Activated CD4-positive, alpha-beta T cell treated with anti-CD3 and anti-CD28 coated beads, Interleukin-2, amount 50 U/mL, for 48 hours (primary cell): ENCODE results near the gene DSG1.
"Not testable (repeated sequence)": the region's sequence is repeated elsewhere in the genome, so short reads cannot be mapped to it uniquely, and the experiment has no call there.

Source experiments
- DNase-seq, 2 experiments: peaks; one replicate each; pipeline ENCODE4 v3.0.0-alpha.2; 2020

DSG1 gene

DNA sequence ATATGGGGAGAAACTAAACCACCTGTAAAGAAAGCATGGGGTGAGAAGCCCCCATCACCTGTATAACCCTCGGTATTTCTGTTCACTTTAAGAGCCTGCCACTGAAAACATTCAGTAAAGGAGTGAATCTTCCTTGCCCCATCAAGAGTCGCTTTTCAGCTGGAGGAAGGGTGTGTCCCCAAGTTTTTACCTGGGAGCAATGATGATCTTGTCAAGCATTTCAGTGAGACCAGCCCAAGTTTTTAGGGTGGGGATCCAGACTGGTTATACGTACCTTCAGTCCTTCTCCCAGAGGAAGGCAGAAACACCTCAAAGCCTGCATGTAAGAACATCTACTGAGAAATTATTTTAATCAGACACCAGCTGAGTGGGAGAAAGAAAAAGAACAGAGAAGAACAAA is at the start of gene DSG1:
DSG1 (plus strand) TSS at position 301 of the 400 bp plus-strand sequence. CDS start 141 bp downstream, outside the sequence.
- DNase-seq: no peak

- DNase-seq: no peak
Observed at GRCh38 chr18:31268985-31269406, 49.0 kb upstream of the DSG1 start.

DNA sequence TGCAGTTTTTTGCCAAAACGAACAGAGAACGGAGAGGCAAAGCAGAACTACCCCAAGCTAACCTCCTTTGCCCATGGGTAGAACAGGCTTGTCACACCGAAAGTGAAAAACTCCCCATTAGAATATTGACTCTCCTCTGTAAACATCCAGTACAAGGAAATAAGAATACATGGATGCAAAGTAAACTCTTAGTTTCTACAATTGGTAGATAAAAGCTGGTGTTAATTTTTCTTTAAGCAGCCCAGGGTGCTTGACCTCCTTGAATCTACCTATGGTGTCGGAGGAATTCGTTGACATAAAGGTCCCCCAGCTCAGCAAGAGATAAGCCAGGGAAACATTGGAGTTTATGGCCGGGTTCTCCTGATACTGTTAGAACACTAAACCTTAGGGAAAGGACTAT is 48.4 kb upstream of the DSG1 start:
- DNase-seq: no peak

DNA sequence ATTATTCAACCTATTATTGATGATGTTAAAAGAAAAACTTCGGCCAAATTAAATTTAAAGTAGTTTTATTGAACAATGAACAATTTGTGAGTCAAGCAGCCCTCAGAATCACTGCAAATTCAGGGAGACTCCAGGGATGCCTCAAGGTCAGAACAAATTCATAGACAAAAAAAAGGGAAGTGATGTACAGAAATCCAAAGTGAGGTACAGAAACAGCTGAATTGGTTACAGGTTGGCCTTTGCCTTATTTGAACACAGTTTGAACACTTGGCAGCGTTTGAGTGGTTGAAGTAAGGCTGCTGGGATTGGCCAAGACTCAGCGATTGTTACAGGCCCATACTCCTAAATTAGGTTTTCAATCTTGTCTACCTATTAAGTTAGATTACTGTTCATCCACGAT is 47.4 kb upstream of the DSG1 start:
- DNase-seq: no peak

DNA sequence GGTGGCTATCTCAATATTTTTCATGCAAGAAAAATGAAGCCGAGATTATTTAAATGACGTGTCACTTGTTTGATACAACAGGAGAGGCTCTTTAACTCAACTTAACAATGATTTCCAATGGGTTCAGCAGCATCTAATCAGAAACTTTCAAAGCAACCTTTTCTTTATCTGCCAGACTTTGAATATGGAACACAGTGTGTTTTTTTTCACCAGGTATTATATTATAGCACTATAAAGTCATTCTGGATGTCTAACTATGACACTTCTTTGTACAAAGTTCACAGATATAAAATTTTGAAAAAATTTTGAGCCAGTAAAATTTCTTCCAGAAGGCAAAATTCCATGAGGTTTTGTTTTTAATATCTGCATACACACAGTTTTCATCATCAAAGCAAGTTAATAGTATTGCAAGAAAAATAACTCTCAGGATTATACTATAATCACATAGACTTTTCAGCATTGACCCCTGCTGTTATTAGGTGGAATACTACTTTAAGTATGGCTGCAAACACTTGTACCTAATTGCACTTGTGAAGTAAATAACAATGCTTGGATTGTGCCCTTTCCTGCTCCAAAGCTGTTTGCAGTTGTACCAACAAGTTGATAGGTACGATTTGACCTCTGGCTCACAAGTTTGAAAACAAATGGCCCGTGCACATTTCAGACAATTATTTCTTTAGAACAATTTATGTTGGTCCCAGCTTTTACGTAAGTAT is 44.0 kb upstream of the DSG1 start:
- DNase-seq: no peak

GRCh38 chr18:31274931-31275330 is 43.0 kb upstream of the DSG1 start:
- no peak for DNase-seq

DNA sequence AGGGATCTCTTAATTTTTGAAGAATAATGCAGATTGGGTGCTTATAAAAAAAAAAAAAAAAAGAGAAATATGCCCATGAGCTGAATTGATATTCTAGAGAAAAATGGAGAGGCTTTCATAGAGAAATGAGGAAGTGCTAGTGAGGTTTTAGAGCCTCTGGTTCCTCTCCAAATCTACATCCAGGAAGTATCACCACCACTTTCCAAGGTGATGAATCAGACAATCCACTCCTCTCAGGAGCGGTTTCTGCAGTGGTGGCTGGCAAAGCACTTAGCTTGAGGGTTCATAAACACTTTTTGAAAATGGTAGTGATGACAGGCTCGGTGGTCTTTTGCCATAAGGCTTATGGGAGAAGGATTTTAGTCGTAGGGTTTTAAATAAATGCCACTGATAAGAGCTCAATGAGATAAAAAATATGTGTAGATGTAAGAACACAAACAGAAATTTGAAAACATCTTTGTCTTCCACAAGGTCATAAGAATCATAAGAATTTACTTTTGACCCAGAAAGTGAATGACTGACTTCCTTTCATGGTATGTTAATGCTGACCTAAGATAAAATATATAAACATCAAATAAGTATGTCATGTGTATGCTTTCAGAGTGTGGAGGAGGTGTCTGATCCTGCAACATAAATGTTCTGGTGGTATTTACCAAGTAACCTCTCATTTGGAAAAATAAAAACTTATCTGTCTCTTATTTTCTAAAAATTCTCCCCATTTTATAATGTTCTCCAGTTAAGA is 42.1 kb upstream of the DSG1 start:
- no peak for DNase-seq

GRCh38 chr18:31278609-31279071 is 39.3 kb upstream of the DSG1 start:
- DNase-seq: no peak

DNA sequence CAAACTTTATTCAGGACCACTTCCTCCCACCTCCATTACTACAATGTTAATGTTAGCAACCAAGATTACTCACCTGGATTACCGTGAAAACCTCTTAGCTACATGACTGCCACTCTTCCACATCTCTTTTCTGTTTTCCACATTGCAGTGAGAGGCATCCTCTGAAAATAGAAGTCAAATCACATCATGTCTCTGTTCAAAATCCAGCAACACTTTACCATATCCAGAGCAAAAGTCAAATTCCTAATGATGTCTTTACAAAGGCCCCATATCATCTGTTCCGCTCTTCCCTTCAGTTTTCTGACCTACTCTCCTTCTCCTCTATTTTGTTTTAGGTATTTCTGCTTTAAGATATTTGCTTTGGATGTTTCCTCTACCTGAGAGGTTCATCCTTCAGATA is 37.5 kb upstream of the DSG1 start:
- no peak for DNase-seq

DNA sequence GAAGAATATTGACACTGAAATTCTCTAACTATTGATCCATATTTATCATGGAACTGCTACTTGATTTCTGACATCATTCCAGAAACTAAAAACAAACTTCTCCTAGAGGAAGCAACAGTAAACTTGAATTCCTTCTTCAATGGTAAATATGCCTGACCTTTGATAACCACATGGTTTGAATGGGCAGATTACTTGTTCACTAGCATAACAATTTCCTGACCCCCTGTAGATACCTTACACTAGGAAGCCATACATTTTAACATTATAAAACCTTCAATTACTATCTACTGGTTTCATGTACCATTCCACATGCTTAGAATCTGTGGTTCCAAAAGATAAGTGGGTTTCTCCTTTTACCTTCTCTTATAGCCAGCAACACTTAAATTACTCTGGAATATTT is 36.5 kb upstream of the DSG1 start:
- no peak for DNase-seq

DNA sequence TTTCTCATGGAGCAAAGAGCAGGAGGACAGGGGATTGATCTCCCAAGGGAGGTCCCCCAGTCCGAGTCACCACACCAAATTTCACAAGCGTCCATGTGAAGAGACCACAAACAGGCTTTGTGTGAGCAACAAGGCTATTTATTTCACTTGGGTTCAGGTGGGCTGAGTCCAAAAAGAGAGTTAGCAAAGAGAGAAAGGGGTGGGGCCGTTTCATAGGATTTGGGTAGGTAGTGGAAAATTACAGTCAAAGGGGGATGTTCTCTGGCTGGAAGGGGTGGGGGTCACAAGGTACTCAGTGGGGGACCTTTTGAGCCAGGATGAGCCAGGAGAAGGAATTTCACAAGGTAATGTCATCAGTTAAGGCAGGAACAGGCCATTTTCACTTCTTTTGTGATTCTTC is 28.5 kb upstream of the DSG1 start:
- DNase-seq: not testable (repeated sequence)

- no peak for DNase-seq
Observed at GRCh38 chr18:31291688-31292087, 26.3 kb upstream of the DSG1 start.

GRCh38 chr18:31294199-31294747 is 23.7 kb upstream of the DSG1 start:
- no peak for DNase-seq

DNA sequence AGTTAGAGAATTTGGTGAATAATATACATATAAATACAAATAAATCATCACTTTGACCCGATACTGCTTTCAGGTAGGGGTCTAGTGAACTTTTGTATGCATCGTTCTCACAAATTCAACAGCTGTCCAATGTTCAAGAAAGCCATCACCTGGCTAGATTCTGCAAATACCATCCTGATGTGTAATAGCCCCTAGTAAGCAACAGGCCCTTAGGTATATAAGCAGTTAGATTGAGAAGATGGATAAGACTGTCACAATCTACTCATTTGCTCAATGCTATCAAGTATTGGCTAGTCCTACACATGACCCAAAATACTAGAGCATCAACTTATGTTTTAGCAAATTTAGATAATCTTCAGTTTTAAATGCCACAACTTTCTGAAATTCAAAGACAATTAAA is 20.7 kb upstream of the DSG1 start:
- no peak for DNase-seq

GRCh38 chr18:31301201-31301655 is 16.7 kb upstream of the DSG1 start:
- no peak for DNase-seq

GRCh38 chr18:31302991-31303390 is 15.0 kb upstream of the DSG1 start:
- DNase-seq: no peak

DNA sequence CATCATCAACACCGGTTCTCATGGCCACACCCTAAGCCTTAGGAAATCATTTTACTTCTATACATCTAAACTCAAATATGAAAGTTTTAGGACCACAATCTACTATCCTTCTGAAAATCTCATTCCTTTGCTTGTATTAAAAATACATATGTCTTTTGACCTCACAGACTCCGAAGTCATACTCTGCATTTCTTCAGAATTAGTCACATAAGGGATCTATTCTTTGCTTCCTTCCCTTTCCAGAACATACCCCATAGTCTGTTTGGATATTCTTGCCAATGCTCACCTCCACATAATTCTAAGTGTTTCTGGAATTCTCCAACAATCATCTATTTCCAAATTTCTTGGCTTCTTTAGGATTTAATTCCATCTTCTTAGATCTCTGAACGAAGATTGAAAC is 14.2 kb upstream of the DSG1 start:
- no peak for DNase-seq

- DNase-seq: no peak
Observed at GRCh38 chr18:31309115-31309514, 8.8 kb upstream of the DSG1 start.

DNA sequence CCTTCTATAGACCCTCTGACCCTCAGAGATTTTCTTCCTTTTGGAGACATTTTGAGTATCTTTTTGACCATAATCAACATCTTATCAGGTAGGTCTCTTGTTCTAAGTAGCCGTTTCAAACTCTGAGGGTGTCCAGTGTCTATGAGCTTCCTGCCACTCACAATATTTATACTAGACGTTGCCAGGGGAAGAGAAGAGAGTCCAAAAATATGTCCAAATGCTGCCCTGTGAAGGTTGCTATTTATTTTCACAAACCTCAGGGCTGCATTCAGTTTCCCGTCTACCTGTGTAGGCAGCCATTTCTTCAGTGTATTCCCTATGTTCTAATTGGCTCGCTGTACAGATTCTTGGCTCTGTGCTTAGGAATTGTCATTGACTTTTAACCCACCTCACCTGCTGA is 986 bp upstream of the DSG1 start:
- DNase-seq: no peak

DNA sequence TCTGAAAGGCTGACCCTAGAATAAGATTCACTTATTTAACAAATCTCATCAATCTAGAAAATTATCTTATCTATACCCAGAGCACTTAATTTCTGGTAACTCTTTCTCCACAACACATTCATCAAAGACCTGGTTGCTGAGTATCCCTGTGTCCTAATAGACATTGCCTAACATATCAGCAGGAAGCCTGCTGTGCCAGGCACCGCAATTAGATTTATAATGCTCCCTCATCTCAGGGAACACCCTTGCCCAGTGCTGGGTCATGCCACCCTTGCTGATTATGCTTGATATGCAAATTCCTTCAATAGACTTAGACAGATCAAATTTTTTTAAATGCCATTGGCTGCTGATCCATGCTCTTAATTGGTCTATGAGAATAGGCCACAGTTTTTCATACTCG is 3.8 kb downstream of the DSG1 start:
- DNase-seq: no peak

GRCh38 chr18:31325051-31325450 is 7.1 kb downstream of the DSG1 start:
- no peak for DNase-seq

GRCh38 chr18:31329787-31330438 is 12.0 kb downstream of the DSG1 start:
- DNase-seq: no peak

DNA sequence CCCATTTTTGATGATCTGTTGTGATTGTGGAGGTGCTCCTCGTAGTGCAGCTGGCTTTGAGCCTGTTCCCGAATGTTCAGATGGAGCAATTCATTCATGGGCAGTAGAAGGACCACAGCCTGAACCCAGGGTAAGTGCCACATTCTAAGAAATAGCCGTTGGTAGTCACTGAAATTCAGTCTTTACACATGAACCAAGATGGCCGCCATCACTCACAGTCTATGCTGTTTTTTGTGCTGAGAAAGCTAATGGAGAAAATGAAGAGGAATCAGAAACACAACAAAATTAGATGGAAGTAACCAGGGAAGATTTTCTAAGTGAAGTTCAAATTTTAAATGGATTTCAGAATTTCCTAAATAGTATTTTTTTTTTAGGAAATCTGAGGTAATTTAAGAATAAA is 25.5 kb downstream of the DSG1 start:
- DNase-seq: no peak

- not testable (repeated sequence) for DNase-seq
Observed at GRCh38 chr18:31353336-31353735, 35.4 kb downstream of the DSG1 start.
